GM18868 (cell line): ENCODE results near the gene CELF2.
A peak's percentile ranks its signal among the peaks of the same experiment; 100 is the strongest.

Experiments used
- ATAC-seq: cut with Tn5 transposase; IDR thresholded peaks from one replicate; pipeline ENCODE4 v1.9.1; 2021; ENCODE audit warnings: mild to moderate bottlenecking, moderate library complexity; ENCODE audit not compliant: unreplicated experiment

Gene CELF2

GRCh38 chr10:11262494-11263345 lies 245.0 kb downstream of the CELF2 start:
- no peak for ATAC-seq

- no peak for ATAC-seq
Measured at GRCh38 chr10:11263767-11264166, 246.1 kb downstream of the CELF2 start.

- no peak for ATAC-seq
Measured at GRCh38 chr10:11264296-11265048, 246.8 kb downstream of the CELF2 start.

DNA sequence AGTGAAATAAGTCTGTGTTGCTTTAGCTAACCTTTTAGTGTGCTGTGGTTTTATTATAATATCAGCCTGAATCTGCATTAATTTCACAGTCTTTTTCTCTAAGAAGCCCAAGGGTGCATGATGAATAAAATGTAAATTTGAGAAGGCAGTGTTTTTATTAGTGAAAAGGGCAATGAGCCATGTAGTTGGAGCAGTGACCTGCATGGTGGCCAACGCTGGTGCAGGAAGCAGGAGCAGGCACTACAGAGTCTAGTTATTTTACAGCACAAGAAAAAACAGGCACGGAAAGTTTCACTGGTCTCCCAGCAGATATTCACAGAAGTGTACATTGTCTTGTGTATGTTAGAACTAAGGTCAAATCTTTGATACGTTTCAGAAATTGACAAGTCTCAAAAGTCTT lies 247.8 kb downstream of the CELF2 start:
- no peak for ATAC-seq

DNA sequence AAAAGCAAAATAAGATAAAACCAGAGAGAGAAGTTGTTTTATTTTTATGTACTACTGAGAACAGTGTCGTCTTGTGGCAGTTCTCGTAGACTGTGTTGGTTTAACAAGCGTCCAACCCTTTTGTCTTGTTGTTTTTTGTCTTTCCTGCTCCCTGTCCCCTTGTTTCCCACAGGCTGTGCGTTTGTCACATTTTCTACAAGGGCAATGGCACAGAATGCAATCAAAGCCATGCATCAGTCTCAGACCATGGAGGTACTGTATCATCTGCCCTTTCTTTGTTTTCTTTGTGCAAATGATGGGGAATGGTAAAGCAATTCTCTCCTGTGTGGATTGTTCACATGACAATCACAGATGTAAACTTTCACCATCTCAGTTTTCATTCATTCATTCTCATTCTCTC lies 248.8 kb downstream of the CELF2 start:
- no peak for ATAC-seq

GRCh38 chr10:11270135-11270857 lies 252.6 kb downstream of the CELF2 start:
- peak; percentile 53 for ATAC-seq

DNA sequence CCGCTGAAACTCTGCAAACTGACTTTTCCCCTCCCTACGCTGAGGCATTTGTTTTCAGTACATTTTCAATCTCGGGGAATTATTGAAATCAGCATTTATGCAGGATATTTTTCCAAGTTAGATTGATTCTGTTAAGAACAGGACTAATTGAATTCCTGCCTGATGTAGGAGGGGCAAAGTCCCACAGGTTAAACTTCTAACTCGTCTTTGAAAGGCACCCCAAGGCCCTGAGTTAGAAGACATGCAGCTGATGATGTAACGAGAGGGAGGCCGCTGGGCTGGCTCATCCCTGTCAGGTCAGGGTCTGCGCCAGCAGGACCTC lies 253.1 kb downstream of the CELF2 start:
- no peak for ATAC-seq

- peak; percentile 83 for ATAC-seq
Measured at GRCh38 chr10:11272915-11273389, 255.3 kb downstream of the CELF2 start.

DNA sequence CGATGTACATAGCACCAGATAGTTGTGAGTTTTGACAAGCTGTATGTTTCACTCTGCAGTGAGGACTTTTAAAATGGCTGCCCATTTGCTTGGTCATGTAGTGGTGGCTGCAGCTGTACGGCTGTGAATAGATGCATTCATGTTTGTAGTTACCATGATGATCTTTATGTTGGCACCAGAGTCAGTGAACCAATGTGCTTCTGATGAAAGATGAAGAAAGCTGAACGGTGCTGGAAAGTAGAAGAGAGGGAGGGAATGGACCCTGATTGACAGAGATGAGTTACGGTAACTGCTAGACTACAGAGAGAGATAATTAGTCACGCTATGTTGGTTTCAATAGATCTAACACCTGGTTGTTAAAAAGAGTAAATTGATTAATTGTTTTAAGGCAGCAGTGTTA lies 256.8 kb downstream of the CELF2 start:
- no peak for ATAC-seq

DNA sequence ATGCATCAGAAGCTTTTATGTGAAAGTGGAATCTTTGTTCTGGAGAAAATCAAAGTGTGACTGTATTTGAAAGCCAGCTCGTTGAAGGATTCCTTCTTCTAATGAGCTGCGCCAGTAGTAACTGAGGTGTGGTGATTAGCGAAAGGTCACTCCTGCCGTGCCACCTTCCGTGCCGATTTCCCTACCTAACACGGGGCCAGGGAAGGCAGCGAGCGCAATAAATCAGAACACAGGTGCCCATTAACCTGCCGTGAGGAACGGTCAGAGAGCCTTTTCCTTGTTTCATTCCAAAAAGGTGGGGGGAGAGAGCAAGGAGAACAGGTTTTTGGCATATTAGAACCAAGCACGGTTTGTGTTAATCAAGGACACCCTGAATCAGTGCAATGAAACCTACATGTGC lies 258.0 kb downstream of the CELF2 start:
- no peak for ATAC-seq

- ATAC-seq = no peak
Measured at GRCh38 chr10:11276449-11276990, 258.8 kb downstream of the CELF2 start.

DNA sequence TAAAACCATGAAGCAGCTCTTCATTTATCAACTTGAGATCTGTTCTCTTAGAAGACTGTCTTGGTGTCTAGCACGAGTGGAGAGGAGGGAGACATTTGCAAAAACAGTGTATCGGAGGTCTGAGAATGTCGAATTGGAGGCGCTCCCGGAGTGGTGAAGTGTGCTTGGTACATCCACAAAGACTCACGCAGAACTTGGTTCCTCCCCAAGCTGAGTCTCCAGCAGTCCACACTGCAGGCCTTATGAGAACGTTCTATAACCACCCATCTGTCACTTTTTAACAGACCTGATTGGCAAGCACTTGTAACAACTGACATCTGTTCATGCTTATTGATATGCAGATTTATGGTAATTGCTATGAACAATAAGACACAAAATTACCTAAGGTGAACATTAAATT lies 261.6 kb downstream of the CELF2 start:
- no peak for ATAC-seq

GRCh38 chr10:11280187-11280932 lies 262.7 kb downstream of the CELF2 start:
- ATAC-seq = no peak

DNA sequence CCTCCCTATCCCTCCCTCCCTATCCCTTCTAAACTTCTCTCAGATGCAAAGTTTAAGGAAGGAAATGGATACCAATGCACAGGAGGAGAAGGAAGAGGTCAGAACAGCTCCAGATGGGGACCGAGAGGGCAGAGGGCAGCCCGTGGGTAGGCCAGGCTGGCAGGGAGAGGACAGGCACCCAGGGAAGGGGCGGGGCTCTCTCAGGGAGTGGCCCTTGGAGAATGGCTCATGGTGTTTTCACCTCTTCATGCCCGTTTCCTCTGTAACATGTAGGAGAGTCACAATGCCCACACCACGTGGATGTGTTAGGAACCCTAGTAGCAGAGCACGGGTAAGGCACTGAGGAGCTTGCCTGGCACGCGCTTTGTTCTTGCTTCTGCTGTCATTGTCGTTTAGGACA lies 264.5 kb downstream of the CELF2 start:
- ATAC-seq = no peak

DNA sequence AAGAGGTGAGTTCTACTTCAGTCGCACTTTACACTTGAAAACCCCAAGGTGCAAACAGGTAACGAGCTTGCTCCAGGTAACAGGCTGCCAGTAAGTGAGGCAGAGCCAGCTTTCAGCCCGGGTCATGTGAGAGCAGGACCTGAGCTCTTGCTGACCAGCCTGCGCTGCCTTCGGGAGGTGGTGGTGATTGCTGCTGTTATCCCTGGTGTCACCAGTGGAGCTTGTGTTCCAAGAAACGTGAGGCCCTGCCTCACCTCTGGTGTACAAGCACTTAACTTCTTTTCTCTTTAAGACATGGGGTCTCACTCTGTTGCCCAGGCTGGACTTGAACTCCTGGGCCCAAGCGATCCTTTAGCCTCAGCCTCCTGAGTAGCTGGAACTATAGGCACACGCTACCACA lies 265.0 kb downstream of the CELF2 start:
- ATAC-seq = no peak

- ATAC-seq = no peak
Measured at GRCh38 chr10:11284291-11285085, 266.8 kb downstream of the CELF2 start.

DNA sequence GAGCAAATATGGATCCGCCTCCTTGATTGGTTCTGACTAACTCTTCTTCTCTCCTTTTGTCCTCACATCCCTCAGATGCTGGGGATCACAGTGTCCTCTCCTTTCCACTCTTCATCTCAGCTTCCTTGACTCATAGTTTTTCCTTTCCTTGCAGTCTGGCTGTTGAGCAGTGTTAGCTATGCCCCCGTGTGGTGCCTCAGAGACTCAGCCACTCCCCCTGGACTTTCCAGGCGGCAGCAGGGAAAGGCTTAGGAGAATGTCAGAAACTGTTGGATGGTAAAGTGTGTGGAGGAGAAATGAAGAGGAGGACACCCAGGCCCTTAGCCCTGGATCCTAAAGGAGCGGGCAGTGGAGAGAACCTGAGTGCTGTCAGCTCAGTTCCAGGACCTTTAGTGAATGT lies 267.5 kb downstream of the CELF2 start:
- ATAC-seq = no peak

DNA sequence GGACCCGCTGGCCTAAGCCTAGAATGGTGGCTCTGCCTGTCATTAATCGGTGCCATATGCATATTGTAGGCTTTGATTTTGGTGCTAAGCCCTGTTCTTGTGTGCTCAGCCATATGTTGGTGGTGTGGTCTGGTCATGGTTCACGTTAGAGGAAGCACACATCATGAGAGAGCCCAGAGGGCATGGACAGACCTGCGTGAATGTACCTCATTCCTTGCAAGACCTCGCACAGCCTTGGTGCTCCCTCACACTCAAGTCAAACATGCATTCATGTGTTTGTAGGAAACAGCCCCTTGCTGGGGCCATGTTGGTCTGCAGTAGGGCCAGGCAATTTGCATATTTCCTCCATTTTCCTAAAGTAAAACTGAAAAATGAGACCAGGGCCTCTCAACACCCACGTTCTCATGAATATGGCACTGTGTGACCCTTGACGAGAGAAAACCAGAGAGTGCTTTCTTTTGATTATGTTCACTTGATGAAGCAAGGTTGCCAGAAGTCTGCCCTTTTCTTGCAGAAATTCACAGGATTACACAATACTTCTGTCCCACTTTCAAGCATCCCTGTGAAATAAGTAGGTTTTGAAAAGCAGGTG lies 268.7 kb downstream of the CELF2 start:
- peak; percentile 90 for ATAC-seq

- no peak for ATAC-seq
Measured at GRCh38 chr10:11288302-11288701, 270.6 kb downstream of the CELF2 start.
